Heart right ventricle (tissue), 16 donors: ENCODE data around the gene KL. TPM values are rescaled to one million over a fixed set of nuclear protein-coding genes. Genes with fewer than 3 reads are reported as not detected.

ENCODE experiments used
- ATAC-seq, 8 donors: fragments of 200-7000 bp; cut with Tn5 transposase; one replicate each; pipeline ENCODE4 v1.9.1; 2020; ENCODE audit warnings: mild to moderate bottlenecking in 8 of 8, moderate library complexity in 8 of 8, moderate number of reproducible peaks in 1 of 8
- DNase-seq, 2 donors: peaks; one replicate each; pipeline ENCODE4 v3.0.0-alpha.2; 2020
- H3K27ac ChIP-seq, 10 donors: fragments of 200-600 bp; sonication (generic) in 2 of 10; one replicate each; pipeline versions ENCODE4 v1.5.0 to v1.8.0; 2020 to 2022; ENCODE audit warnings: mild to moderate bottlenecking in 3 of 10
- H3K27me3 ChIP-seq, 7 donors: fragments of 200-600 bp; one replicate each; pipeline ENCODE4 v1.8.0; 2021 to 2022; ENCODE audit warnings: mild to moderate bottlenecking in 2 of 7
- H3K36me3 ChIP-seq, 9 donors: fragments of 200-600 bp; sonication (generic) in 1 of 9; one replicate each; pipeline versions ENCODE4 v1.5.0 to v1.8.0; 2020 to 2022; ENCODE audit warnings: mild to moderate bottlenecking in 2 of 9
- H3K4me1 ChIP-seq, 9 donors: fragments of 200-600 bp; sonication (generic) in 1 of 9; one replicate each; pipeline versions ENCODE4 v1.5.0 to v1.8.0; 2020 to 2022; ENCODE audit warnings: mild to moderate bottlenecking in 4 of 9
- H3K4me3 ChIP-seq, 10 donors: fragments of 200-600 bp; sonication (generic) in 2 of 10; one replicate each; pipeline versions ENCODE4 v1.5.0 to v1.8.0; 2020 to 2022; ENCODE audit warnings: mild to moderate bottlenecking in 7 of 10, moderate library complexity in 2 of 10
- H3K9me3 ChIP-seq, 11 donors: fragments of 200-600 bp in 10 of 11; sonication (generic) in 2 of 11; one replicate each; pipeline versions ENCODE4 v1.5.0 to v1.8.0; 2013 to 2022; ENCODE audit warnings: mild to moderate bottlenecking in 2 of 11, control low read depth in 1 of 11, moderate library complexity in 1 of 11
- CTCF ChIP-seq, 9 donors: fragments of 200-600 bp; sonication (generic) in 2 of 9; IDR thresholded peaks; one replicate each; pipeline versions ENCODE4 v1.5.0 to v1.8.0; 2021 to 2022; ENCODE audit warnings: antibody characterized with exemption in 9 of 9, mild to moderate bottlenecking in 5 of 9, moderate library complexity in 1 of 9
- WGBS, 2 donors: extraction: QIAGEN DNeasy Blood & Tissue Kit; methylation state at CpG; one replicate each; pipeline ENCODE4 v1.1.7; 2013; ENCODE audit warnings: inconsistent platforms in 1 of 2; 5-methylcytosine and 5-hydroxymethylcytosine counted together
- intact Hi-C, 10 donors: fragments of 100-400 bp; cut with DNase I; formaldehyde crosslinking; loops; one replicate each; pipeline versions ENCODE4 v1.11.1 to v1.14.2; 2022
- polyA plus RNA-seq, 2 donors: library from polyadenylated mRNA; stranded (reverse); fragments of 200-250 nt; gene quantifications; one replicate each; pipeline ENCODE4 v1.2.3, GENCODE V29; 2013
- total RNA-seq, 10 donors: library from RNA; stranded (reverse); fragmentation: NEBNext Ultra II Directional in 3 of 10; extraction: Animal tissue kit (Norgen Biotek cat#: 25700) in 3 of 10; gene quantifications; one replicate each; pipeline versions ENCODE4 v1.2.1 to v1.2.4, GENCODE V29; 2021 to 2023
- donor health status: Arrhythmogenic right ventricular cardiomyopathy.
- donor health status: ischemic (EF 13 %, LVEDD 7.1; RV severe dilation, severe dysfunction).
- donor health status: healthy with polysubstance abuse.
- donor health status: DM: no; HTN: yes; CAD: no.
- donor health status: DM: no; HTN: no; CAD: no.
- donor health status: ischemic (EF 25% LVEDD 6.9; RV normal size, moderate dysfunction).
- donor health status: ischemic (EF 25% LVEDD 5.7; RV mildly dilated, moderate dysfunction).
- donor health status: healthy.
- donor health status: DM: yes; HTN: yes; CAD: no.
- donor health status: Ischemic cardiomyopathy.
- donor health status: ischemic (EF 35%, LVEDD 5.7; RV mildly dilated, moderate dysfunction).
- donor health status: nonischemic (EF 11% LVEDD 7.7; RV severe dilation, severe dysfunction).
- donor health status: DM: yes; HTN: yes; CAD: no.
- donor health status: PGD.
- donor health status: ischemic (EF 29% LVEDD 5.4; RV normal size, mild dysfunction).
- donor health status: nonischemic (EF 23%, LVEDD 6.1; RV moderate dilation, normal function).

The KL gene
- total and polyA plus RNA-seq, 12 donors = 0.80 to 2.7 (median 1.3) TPM

GRCh38 chr13:33096886-33097605 lies 80.8 kb downstream of the KL start:
- DNase-seq (no peak), ATAC-seq (no peak)
- Histone ChIP-seq H3K4me3 (no peak overlapping the region), H3K9me3 (peaks cover 0 to 16% (median 6%) of the 10 kb centered on the region in 11 donors), H3K27me3 (no peaks in the 10 kb centered on the region), H3K27ac (no peak overlapping the region), H3K4me1 (peaks cover 0 to 12% (median 3%) of the 10 kb centered on the region in 9 donors), H3K36me3 (no peaks in the 10 kb centered on the region)
- WGBS, 2 donors = 97% methylated on average over 2 of the region's 2 CpGs
- no peak for TF ChIP-seq CTCF (IDR thresholded peaks at IDR 0.05)
- intact Hi-C loops = no loop called here

- Histone ChIP-seq H3K27ac (no peak overlapping the region), H3K27me3 (no peaks in the 10 kb centered on the region), H3K9me3 (peaks cover 0 to 16% (median 6%) of the 10 kb centered on the region in 11 donors), H3K36me3 (peaks cover 0 to 24% (median 6%) of the 10 kb centered on the region in 9 donors), H3K4me1 (peaks cover 0 to 3% (median 0%) of the 10 kb centered on the region in 9 donors), H3K4me3 (no peak overlapping the region)
- DNase-seq (no peak), ATAC-seq (no peak)
- TF ChIP-seq CTCF (IDR thresholded peaks at IDR 0.05) = no peak
- 51 to 70% methylated on average over 3 of the region's 3 CpGs for WGBS, 2 donors
- intact Hi-C loops = no loop called here
These were observed 83.6 kb downstream of the KL start for GRCh38 chr13:33099860-33100259.

- ATAC-seq = no peak
- Histone ChIP-seq H3K4me3 (no peak overlapping the region), H3K27ac (no peak overlapping the region), H3K27me3 (no peaks in the 10 kb centered on the region), H3K4me1 (peaks cover 0 to 8% (median 0%) of the 10 kb centered on the region in 9 donors), H3K36me3 (peaks cover 0 to 34% (median 16%) of the 10 kb centered on the region in 9 donors), H3K9me3 (peaks cover 0 to 16% (median 6%) of the 10 kb centered on the region in 11 donors)
- intact Hi-C loops = no loop called here
- DNase-seq = no peak
- WGBS, 2 donors = 94 to 95% methylated on average over 3 of the region's 3 CpGs
- no peak for TF ChIP-seq CTCF (IDR thresholded peaks at IDR 0.05)
These were observed 84.7 kb downstream of the KL start for GRCh38 chr13:33100886-33101285.

GRCh38 chr13:33101835-33102234 lies 85.6 kb downstream of the KL start:
- intact Hi-C loops = no loop called here
- TF ChIP-seq CTCF (IDR thresholded peaks at IDR 0.05) = no peak
- no peak for DNase-seq
- H3K9me3 ChIP-seq = peaks cover 0 to 16% (median 6%) of the 10 kb centered on the region in 11 donors
- H3K4me1 ChIP-seq = peaks cover 0 to 16% (median 2%) of the 10 kb centered on the region in 9 donors
- no peaks in the 10 kb centered on the region for H3K27me3 ChIP-seq
- H3K4me3 ChIP-seq = no peak overlapping the region
- H3K27ac ChIP-seq = no peak overlapping the region
- ATAC-seq = no peak
- H3K36me3 ChIP-seq = peaks cover 0 to 44% (median 25%) of the 10 kb centered on the region in 9 donors
- 95 to 96% methylated on average over 2 of the region's 2 CpGs for WGBS, 2 donors
